DMS79 treated with DMSO at 0.1 percent for 48 hours (cell line): ENCODE measurements around the gene BRSK1.

Experiments used
- DNase-seq: peaks from one replicate; lab custom pipeline; 2025; lab: John Stamatoyannopoulos, UW

Gene BRSK1

DNA sequence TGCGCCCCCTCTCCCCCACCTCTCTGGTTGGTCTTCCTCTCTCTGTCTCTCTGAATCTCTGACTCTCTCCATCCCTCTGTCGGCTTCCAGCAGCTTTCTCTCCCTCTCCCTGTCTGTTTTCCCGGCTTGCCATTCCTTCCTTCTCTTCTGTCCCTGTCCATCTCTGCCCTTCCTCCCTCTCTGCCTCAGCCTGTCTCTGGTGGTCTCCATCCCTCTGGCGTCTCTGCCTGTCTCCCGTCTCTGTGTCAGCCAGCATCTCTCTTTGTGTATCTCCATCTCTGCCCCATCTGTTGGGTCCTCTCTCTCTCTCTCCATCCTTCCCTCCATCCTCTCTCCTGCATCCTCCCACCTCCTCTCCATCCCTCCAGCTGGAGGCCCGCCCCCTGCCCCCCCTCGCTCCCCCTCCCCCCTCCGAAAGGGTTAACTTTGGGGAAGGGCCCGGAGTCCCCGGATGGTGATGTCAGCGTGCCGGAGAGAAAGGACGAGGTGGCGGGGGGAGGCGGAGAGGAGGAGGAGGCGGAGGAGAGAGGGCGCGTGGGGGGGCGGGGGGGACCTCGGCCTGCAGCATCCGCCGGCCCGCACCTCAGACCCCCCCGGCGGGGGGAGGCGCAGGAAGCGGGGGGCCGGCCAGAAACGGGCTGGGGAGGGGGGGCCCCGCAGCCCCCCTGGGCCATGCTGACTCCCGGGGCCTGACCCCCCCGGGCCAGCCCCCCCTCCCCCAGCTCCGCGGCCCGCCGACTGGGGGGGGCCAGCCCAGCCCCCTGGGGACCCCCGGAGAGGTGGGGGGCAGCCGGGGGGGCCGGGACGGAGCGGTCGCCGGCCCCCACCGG lies at the start of gene BRSK1:
TSS of gene BRSK1 (plus strand) at position 450 of the 830 bp plus-strand sequence. CDS start 446 bp downstream, outside the sequence.
- peak; percentile 72 for DNase-seq

DNA sequence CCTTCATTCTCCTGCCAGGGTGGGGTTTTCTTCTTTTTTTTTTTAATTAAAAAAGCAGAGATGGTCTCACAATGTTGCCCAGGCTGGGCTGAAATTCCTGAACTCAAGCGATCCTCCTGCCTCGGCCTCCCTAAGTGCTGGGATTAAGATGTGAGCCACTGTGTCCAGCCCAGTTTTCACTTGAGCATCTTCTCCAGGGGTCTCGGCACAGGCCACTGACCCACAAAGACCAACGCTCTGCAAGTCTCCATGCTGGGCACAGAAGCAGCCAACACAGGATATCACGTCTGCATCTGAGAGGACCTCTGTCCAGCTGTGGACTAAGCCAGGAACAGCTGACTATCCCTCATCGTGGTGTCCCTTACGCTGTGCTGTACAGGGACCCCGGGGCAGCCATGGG lies 45.8 kb upstream of the BRSK1 start:
- no peak for DNase-seq

DNA sequence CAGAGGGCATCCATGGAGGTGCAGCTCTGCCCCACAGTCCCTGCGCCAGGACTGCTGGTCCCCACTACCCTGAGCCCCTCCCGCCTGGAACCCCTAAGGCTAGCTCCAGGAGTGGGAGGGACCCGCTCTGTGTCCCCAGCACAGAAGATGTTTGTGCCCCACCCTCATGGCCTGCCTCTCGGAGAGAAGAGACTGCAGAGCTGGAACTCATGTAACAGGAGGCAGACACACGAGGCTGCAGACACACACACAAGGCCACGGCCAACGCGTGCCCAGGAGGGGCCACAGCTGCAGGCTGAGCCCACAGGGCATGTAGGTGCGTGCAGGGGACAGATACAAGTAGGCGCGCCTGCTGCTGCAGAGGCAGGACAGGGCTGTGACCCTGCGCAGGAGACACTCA lies 44.8 kb upstream of the BRSK1 start:
- DNase-seq, result no peak

DNA sequence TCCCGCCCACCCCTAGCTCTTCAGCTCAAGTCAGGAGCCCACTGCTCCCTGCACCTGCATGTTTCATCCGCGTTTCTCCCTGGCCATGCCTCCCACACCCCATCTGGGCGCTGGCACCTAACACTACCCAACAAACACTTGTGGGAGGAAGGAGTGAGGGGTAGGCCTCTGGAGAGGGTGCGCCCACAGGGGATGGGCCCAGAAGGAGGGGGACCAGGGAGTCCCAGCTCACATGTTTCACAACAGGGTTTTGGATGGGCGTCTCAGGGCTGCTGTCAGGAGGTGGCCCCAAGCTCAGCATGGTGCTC lies 43.1 kb upstream of the BRSK1 start:
- DNase-seq, result no peak

- DNase-seq, result no peak
Measured at GRCh38 chr19:55241143-55241934, 42.5 kb upstream of the BRSK1 start.

GRCh38 chr19:55241935-55242464 lies 41.8 kb upstream of the BRSK1 start:
- no peak for DNase-seq

GRCh38 chr19:55242517-55242916 lies 41.3 kb upstream of the BRSK1 start:
- DNase-seq, result no peak

DNA sequence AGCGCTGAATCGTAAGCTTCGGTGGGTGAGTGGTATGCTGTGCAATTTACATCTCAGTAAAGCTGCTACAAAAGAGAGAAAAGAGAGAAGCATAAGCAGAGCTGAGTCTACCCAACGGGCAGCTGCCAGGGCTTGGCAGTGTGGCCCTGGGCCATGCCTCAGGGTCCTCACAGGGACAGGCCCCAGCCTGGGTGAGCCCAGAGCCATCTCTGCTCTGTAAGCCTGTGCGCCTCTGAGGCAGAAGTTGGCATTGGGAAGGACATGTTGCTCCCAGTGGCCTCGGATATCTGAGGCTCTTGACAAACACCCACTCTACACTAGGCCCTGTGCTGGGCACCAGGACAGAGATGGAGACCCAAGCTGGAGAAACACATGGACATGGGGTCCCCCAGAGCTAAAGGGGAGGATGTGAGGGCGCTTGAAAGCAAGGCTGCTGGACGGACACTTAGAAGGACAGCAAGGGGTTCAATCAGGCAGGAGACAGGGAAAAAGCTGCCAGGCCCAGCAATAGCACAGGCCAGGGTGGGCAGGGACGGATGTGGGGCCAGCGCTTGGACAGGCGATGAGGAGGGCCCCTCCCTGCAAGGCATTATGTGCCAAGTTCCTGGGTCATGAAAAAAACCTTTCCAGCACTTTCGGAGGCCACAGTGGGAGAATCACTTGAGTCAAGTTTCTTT lies 39.7 kb upstream of the BRSK1 start:
- no peak for DNase-seq

GRCh38 chr19:55245236-55245904 lies 38.4 kb upstream of the BRSK1 start:
- no peak for DNase-seq

DNA sequence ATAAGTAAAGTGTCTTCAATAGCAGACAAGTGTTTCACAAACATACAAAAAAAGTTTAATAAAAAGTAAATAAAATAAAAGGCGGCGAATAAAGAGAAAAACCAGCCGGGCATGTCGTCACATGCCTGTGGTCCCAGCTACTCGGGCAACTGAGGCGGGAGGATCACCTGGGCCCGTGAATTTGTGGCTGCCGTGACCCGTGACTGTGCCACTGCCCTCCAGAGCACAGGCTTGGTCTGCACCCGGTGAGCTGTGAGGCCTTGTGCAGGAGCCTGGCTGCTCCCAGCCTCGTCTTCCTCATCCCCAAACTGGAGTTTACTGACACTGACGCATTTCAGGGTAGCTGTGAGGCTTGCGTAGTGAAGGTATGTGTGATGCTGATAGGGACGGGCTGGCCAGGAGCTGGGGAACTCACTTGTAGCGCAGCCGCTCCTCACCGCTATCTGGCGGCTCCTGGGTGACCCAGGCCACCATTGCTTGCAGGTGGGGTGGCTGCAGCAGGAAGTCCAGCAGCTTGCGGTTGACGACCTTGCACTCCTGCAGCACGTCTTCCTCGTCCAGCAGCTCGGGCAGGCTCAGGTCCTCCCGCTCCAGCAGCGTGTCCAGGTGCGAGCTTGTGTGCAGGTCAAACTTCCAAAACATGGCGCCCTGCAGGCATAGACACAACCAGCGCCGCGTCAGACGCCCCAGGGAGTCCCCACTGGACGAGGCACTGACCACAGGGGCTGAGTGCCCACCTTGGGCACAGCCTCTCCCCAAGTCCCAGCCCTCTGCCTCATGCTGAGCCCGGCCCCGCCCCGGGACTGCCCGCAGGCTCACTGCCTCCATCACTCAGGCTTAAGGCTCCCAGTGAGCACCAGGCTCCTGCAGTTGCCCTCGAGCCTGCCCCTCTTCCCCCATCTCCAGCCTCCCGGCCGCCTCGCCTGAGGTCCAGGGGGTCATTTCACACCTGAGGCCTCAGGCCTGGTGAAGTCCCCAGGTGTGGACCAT lies 37.0 kb upstream of the BRSK1 start:
- no peak for DNase-seq

GRCh38 chr19:55247621-55248099 lies 36.1 kb upstream of the BRSK1 start:
- DNase-seq, result no peak

GRCh38 chr19:55248166-55248675 lies 35.6 kb upstream of the BRSK1 start:
- DNase-seq, result no peak

GRCh38 chr19:55248704-55249103 lies 35.1 kb upstream of the BRSK1 start:
- no peak for DNase-seq

DNA sequence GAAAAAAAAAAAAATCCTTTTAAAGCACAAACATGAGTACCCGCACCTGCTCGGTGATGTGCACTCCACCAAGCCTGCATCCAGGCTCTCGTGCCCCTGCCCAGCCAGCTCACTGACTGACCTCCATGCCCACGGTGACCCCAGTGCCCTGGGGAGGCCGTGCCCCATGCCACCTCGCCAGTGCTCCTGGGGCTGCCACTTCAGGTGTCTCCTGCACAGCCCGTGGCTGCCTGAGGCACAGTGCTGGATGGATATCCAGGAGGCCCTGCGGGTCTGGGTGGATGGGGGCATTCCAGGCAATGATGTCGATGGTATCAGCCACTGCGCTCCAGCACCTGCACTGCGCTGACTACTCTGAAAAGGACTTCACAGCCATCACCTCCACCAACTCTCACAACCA lies 34.0 kb upstream of the BRSK1 start:
- DNase-seq, result no peak

DNA sequence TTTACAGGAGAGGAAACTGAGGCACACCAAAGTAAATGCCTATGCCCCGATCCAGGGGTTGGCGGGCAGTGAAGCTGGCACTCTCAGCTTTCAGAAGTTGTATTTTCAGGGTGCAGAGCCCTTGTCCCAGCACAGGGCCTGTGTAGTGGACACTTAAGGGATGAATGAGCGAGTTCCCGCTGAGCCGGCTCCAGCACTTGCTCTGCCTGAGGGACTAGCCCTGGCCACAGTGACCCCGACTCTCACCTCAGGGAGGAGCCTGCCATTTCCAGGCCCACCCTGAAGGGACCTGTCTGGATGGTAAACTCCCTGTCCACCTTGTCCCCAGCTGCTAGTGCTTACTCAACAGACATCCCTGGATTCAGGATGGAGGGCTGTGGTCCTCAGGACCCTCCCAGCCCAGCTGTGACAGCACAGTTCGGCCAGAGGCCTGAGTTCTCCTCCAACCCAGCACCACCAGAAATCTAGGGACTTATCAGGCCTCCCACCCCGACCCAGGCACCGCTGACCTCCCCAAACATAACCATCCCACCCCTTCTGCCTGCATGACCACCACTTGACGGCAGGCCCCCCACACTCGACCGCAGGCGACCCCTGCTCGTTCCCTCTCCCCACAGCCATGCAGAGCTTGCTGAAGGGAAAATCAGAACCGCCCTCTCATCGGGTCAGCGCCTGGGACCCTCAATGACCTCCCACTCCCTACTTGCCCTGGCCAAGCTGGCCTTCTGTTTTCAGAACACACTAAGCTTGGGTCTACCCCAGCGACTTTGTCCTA lies 33.3 kb upstream of the BRSK1 start:
- no peak for DNase-seq

DNA sequence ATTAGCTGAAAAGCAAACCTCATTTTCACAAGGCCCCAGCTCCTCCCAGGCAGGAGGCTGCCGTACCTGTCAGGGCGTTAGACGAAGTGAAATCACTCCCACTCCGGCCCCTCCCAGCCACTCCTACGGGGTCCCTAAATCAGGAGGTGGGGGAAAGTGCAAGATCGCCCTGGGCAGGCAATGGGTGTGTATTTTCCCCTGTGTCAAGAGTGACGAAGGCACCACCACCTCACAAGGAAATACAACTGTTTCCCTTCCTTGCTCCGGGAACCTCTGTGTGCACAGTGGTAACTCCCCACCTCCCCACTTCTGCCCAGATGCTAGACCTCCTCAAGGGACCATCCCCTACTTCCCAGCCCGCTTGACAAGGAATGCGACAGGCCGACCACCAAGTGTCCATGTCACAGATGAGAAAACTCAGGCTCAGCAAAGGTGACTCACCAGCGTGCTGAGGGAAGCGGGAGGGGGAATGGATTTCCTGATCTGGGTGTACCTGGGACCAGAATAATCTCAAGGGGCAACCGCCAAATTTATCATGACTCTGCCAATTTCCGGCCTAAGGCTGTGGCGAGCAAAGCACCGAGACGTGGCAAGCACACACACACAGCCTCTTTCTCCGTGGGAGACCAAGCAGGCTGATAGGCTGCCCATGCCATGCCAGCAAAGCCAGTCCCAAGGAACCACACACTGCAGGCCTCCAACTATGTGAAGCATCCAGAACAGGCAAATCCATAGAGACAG lies 32.3 kb upstream of the BRSK1 start:
- DNase-seq, result no peak

- DNase-seq, result peak; percentile 34
Measured at GRCh38 chr19:55252760-55253663, 30.8 kb upstream of the BRSK1 start.
